Chondrocyte (in vitro differentiated cells): ENCODE measurements around the gene C16orf82. TPM values are rescaled to one million over a fixed set of nuclear protein-coding genes. Genes with fewer than 3 reads are reported as not detected.

Experiments used
- DNase-seq: peaks from one replicate; pipeline ENCODE4 v3.0.0; 2021; ENCODE audit warnings: mixed read lengths, low spot score
- H3K27ac Mint-ChIP-seq: one replicate; pipeline ENCODE4 v1.8.0; 2021; ENCODE audit warnings: mild to moderate bottlenecking, moderate library complexity, mixed read lengths; ENCODE audit not compliant: unreplicated experiment
- H3K27me3 Mint-ChIP-seq: 2 replicates; pipeline ENCODE4 v1.8.0; 2021; ENCODE audit warnings: low read depth, mixed read lengths
- H3K36me3 Mint-ChIP-seq: 2 replicates; pipeline ENCODE4 v1.8.0; 2021; ENCODE audit warnings: low read depth, mixed read lengths
- H3K4me1 Mint-ChIP-seq: 2 replicates; pipeline ENCODE4 v1.8.0; 2021; ENCODE audit warnings: low read depth, mild to moderate bottlenecking, mixed read lengths
- H3K4me3 Mint-ChIP-seq: one replicate; pipeline ENCODE4 v1.8.0; 2021; ENCODE audit warnings: mild to moderate bottlenecking, moderate library complexity, mixed read lengths; ENCODE audit not compliant: unreplicated experiment
- H3K9me3 Mint-ChIP-seq: 2 replicates; pipeline ENCODE4 v1.8.0; 2021; ENCODE audit warnings: low read depth, mixed read lengths
- total RNA-seq: library from RNA; stranded (reverse); gene quantifications from 3 replicates; pipeline ENCODE4 v1.2.1, GENCODE V29; 2021
- TF ChIP-seq, protein P1 (sequence below): fragments of 200-600 bp; sonication (generic); IDR thresholded peaks from 2 replicates; pipeline ENCODE4 v1.5.0; 2021; ENCODE audit warnings: antibody characterized with exemption, mild to moderate bottlenecking, moderate library complexity

Gene C16orf82
- total RNA-seq, 1 donor from 2014 or later = not detected

DNA sequence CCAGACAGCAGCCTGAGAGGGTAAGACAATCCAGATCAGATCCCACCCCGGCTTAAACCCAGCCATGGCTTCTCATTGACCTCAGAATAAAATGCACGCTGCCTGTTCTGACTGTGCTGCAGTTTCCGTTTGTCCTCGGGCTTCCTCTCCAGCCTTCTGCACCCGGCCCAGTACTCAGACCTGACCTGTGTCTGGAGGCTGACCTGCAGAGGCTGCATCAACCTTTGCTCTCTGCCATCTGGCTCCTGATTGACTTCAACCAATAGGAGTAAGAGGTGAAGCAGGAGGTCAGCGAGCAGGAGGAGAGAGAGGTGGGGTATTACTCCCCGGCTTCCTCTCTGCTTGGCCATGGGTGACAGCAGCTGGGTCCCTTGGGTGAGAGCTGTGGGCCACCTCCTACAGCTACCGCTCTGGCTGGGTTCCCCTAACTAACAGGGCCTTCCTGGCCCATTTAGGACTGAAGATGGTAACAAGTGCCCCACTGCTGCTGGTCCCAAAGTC, 46.7 kb downstream of the C16orf82 start:
- no peak for DNase-seq
- Mint-ChIP-seq H3K27ac (no peak overlapping the region), H3K27me3 (peaks cover 8% of the 10 kb centered on the region), H3K4me1 (peaks cover 3% of the 10 kb centered on the region), H3K36me3 (no peaks in the 10 kb centered on the region), H3K9me3 (peaks cover 5% of the 10 kb centered on the region), H3K4me3 (no peak overlapping the region)
- TF ChIP-seq, protein P1, sequence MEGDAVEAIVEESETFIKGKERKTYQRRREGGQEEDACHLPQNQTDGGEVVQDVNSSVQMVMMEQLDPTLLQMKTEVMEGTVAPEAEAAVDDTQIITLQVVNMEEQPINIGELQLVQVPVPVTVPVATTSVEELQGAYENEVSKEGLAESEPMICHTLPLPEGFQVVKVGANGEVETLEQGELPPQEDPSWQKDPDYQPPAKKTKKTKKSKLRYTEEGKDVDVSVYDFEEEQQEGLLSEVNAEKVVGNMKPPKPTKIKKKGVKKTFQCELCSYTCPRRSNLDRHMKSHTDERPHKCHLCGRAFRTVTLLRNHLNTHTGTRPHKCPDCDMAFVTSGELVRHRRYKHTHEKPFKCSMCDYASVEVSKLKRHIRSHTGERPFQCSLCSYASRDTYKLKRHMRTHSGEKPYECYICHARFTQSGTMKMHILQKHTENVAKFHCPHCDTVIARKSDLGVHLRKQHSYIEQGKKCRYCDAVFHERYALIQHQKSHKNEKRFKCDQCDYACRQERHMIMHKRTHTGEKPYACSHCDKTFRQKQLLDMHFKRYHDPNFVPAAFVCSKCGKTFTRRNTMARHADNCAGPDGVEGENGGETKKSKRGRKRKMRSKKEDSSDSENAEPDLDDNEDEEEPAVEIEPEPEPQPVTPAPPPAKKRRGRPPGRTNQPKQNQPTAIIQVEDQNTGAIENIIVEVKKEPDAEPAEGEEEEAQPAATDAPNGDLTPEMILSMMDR = no peak

DNA sequence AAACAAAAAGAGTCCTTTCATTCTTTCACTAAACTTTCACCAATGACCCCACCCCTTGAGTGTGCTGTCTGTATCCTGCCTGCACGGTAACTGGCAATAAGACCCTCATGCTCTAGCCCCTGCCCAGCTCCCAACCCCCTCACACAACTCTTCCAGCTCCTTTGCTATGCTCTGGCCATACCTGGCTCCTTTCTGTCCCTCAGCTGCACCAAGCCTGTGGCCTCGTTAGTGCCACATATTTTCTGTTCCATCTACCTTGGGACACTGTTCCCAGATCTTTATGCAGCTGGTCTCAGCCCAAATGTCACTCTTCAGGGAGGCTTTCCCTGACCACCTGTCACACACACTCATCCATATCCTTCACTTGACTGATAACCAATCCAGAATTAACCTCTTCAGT, 47.3 kb downstream of the C16orf82 start:
- Mint-ChIP-seq H3K36me3 (no peaks in the 10 kb centered on the region), H3K9me3 (peaks cover 5% of the 10 kb centered on the region), H3K4me1 (peaks cover 3% of the 10 kb centered on the region), H3K27me3 (peaks cover 10% of the 10 kb centered on the region), H3K4me3 (no peak overlapping the region), H3K27ac (no peak overlapping the region)
- no peak for DNase-seq
- TF ChIP-seq, protein P1 = no peak

DNA sequence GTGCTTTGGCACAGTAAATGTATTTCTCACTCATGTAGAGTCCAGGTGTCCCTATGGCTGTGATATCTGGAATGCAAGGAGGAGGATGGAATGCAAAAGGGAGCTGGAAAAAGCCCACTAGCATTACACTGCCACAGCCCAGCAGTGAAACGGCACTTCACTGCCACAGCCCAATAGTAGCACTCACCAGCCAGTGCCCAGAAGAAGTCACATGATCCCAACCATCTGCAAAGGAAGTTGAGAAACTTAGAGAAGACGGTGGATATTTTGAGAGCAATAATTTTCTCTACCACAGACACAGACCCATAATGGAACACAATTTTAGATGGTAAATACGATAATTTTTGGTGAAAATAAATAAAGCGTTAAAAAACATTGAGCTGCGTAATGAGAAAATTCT, 51.8 kb downstream of the C16orf82 start:
- Mint-ChIP-seq H3K36me3 (peaks cover 1% of the 10 kb centered on the region), H3K9me3 (peaks cover 22% of the 10 kb centered on the region), H3K27me3 (peaks cover 15% of the 10 kb centered on the region), H3K4me1 (no peaks in the 10 kb centered on the region), H3K27ac (no peak overlapping the region), H3K4me3 (no peak overlapping the region)
- TF ChIP-seq, protein P1 = no peak
- DNase-seq = no peak

Other genes starting within 250 kb of the C16orf82 start
- gene KDM8, start 136.6 kb downstream of the C16orf82 start, total RNA-seq = 4.4 to 9.3 TPM (median 5.6 TPM) in 3 replicates
- gene NSMCE1, start 201.8 kb downstream of the C16orf82 start, total RNA-seq = 19.6 to 23.2 TPM (median 21.2 TPM) in 3 replicates
- gene IL4R, start 247.0 kb downstream of the C16orf82 start, total RNA-seq = 30.1 to 47.7 TPM (median 41.0 TPM) in 3 replicates